Type B pancreatic cell (in vitro differentiated cells): ENCODE results near the gene PRKN. TPM values are rescaled to one million over a fixed set of nuclear protein-coding genes. Genes with fewer than 3 reads are reported as not detected.

ENCODE experiments used
- DNase-seq: peaks from one replicate; pipeline ENCODE4 v3.0.0; 2021; ENCODE audit warnings: mixed read lengths; ENCODE audit not compliant: unreplicated experiment; ENCODE audit errors: extremely low spot score
- H3K27ac Mint-ChIP-seq: 2 replicates; pipeline ENCODE4 v1.8.0; 2021; ENCODE audit warnings: mild to moderate bottlenecking, mixed read lengths
- H3K27me3 Mint-ChIP-seq: 2 replicates; pipeline ENCODE4 v1.8.0; 2021; ENCODE audit warnings: mixed read lengths
- H3K36me3 Mint-ChIP-seq: 2 replicates; pipeline ENCODE4 v1.8.0; 2021; ENCODE audit warnings: mixed read lengths
- H3K4me1 Mint-ChIP-seq: one replicate; pipeline ENCODE4 v1.8.0; 2021; ENCODE audit warnings: mixed read lengths; ENCODE audit not compliant: unreplicated experiment
- H3K4me3 Mint-ChIP-seq: 2 replicates; pipeline ENCODE4 v1.8.0; 2021; ENCODE audit warnings: mild to moderate bottlenecking, mixed read lengths
- H3K9me3 Mint-ChIP-seq: 2 replicates; pipeline ENCODE4 v1.8.0; 2021; ENCODE audit warnings: mixed read lengths
- total RNA-seq: library from RNA; stranded (reverse); gene quantifications from 2 replicates; pipeline ENCODE4 v1.2.1, GENCODE V29; 2021; ENCODE audit warnings: low replicate concordance
- TF ChIP-seq, protein P1 (sequence below): fragments of 200-600 bp; sonication (generic); conservative IDR thresholded peaks from 2 replicates; pipeline ENCODE4 v1.5.0; 2021; ENCODE audit warnings: antibody characterized with exemption, mild to moderate bottlenecking

PRKN gene
- total RNA-seq, 1 donor from 2014 or later, result 6.2 TPM

DNA sequence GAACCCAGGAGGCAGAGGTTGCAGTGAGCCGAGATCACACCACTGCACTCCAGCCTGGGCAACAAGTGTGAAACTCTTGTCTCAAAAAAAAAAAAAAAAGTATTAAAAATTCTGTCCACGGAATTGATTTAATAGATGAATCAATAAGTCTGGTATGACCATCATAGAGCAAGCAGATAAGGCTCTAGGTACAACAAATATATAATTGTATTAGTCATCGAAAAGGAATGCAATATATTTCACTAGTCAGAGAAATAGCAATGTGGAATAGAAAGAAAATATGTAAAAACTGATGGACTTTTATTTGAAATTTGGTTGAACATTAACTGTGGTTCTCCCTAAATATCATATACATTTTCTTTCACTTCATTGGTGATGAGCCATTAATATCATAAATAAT, 976.9 kb downstream of the PRKN start:
- TF ChIP-seq, protein P1, sequence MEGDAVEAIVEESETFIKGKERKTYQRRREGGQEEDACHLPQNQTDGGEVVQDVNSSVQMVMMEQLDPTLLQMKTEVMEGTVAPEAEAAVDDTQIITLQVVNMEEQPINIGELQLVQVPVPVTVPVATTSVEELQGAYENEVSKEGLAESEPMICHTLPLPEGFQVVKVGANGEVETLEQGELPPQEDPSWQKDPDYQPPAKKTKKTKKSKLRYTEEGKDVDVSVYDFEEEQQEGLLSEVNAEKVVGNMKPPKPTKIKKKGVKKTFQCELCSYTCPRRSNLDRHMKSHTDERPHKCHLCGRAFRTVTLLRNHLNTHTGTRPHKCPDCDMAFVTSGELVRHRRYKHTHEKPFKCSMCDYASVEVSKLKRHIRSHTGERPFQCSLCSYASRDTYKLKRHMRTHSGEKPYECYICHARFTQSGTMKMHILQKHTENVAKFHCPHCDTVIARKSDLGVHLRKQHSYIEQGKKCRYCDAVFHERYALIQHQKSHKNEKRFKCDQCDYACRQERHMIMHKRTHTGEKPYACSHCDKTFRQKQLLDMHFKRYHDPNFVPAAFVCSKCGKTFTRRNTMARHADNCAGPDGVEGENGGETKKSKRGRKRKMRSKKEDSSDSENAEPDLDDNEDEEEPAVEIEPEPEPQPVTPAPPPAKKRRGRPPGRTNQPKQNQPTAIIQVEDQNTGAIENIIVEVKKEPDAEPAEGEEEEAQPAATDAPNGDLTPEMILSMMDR, result no peak
- no peaks in the 10 kb centered on the region for H3K9me3 Mint-ChIP-seq
- no peaks in the 10 kb centered on the region for H3K27me3 Mint-ChIP-seq
- H3K36me3 Mint-ChIP-seq, result no peaks in the 10 kb centered on the region
- no peak overlapping the region for H3K4me3 Mint-ChIP-seq
- H3K4me1 Mint-ChIP-seq, result peaks cover 7% of the 10 kb centered on the region
- no peak overlapping the region for H3K27ac Mint-ChIP-seq
- no peak for DNase-seq

DNA sequence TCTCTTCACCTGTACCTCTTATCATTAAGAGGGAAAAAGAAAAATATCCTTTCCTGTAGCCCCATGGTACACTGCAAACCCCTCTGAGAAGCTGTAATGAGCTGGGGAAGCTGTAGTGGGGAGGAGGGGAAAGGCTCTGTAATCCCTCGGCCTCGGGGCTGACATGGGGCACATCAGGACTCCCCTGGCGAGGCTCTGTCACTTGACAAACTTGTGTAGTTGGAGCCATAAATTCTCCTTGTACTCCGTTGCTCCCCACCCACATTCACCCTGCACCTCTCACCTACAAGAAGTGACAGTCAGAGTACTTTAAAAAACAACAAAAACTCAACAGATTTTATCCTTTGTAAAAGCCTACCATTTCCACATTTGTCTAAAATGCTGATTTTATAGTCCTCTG, 978.0 kb downstream of the PRKN start:
- DNase-seq, result no peak
- TF ChIP-seq, protein P1, result no peak
- Mint-ChIP-seq H3K4me3 (no peak overlapping the region), H3K9me3 (no peaks in the 10 kb centered on the region), H3K27ac (no peak overlapping the region), H3K4me1 (peaks cover 13% of the 10 kb centered on the region), H3K27me3 (no peaks in the 10 kb centered on the region), H3K36me3 (no peaks in the 10 kb centered on the region)

DNA sequence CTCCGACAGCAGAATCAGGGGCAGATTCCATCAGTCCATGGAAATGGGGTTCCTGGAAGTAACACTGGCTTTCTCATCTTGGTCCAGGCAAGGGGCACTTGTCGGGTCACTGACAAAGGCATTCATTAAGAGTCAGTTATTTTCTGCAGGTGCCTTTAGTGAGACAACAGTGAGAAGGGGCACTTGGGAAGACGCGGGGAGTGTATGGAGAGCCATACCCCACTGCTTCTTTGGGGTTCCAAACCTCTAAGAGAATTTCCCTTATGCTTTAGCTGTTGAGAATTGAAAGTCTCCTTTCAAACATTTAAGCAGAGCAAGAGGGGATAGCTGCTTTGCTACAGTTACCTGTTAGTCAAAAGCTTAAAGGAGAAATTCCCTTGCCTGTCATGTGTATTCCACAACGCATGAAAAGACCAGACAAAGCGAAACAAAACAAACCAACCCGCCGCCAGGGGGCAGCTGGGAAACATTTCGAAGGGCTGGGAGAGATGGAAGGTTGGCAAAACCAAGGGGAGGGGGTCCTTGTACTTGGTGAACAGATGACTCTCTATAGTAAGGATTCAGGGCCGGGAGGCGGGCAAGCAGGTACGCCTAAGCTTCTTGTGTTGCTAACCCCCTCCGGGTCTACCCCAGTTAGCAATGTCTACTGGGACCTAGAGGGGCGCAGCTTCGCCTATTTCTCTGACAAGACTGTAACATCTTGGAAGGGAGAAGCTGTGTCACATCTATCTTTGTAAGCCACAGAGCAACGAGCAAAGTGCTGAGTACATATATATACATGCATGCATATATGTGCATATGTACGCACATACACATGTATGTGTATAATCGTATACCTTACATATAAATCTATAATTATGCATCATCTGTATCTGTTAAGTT, 978.8 kb downstream of the PRKN start:
- Mint-ChIP-seq H3K4me3 (no peak overlapping the region), H3K27ac (no peak overlapping the region), H3K27me3 (no peaks in the 10 kb centered on the region), H3K4me1 (peaks cover 13% of the 10 kb centered on the region), H3K9me3 (no peaks in the 10 kb centered on the region), H3K36me3 (no peaks in the 10 kb centered on the region)
- TF ChIP-seq, protein P1, result peak; percentile 80
- no peak for DNase-seq

DNA sequence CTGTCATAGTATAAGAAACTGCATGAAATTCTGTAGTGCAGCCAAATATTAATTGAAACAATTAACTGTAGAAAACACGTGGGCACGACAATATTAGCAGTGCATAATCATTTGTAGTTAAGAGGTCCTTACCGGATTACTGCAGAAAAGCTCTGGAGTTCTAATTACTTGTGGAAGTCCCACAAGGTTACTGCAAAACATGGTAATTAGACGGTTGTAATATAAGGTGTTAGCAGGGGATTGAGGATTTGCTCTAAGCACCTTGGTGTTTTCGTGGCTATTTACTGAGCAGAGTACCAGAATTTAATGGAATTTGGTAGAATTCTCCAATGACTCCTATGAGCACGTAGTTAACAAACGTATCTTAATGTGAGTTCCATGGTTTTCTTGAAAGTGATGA, 980.1 kb downstream of the PRKN start:
- Mint-ChIP-seq H3K4me3 (no peak overlapping the region), H3K27me3 (no peaks in the 10 kb centered on the region), H3K27ac (no peak overlapping the region), H3K4me1 (peaks cover 13% of the 10 kb centered on the region), H3K36me3 (no peaks in the 10 kb centered on the region), H3K9me3 (no peaks in the 10 kb centered on the region)
- TF ChIP-seq, protein P1, result no peak
- no peak for DNase-seq

DNA sequence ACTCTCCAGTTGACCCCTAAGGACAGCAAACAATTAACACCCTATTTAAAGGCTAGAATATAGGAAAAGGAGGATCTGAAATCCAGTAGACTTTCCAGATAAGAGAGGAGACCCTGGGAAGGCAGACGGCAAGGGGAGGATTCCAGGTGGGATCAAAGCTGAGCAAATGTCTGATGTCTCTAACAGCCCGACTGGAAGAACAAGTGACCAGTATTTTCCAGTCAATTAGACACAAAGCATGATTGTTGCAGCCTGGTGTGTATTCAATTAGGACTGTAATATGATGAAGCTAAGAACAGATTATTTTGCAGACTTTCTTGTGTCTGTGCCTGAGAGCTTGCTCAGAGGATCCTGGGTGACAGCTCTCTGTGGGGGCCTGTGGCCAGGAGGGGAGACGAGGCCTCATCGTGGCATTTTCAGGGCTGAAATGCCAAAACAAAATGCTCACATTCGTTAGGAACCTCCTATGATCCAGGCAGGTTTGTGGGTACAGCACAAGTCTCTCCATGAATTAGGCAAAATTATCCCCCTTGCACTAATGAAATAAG, 981.9 kb downstream of the PRKN start:
- Mint-ChIP-seq H3K4me1 (peaks cover 13% of the 10 kb centered on the region), H3K27ac (no peak overlapping the region), H3K36me3 (no peaks in the 10 kb centered on the region), H3K27me3 (no peaks in the 10 kb centered on the region), H3K9me3 (no peaks in the 10 kb centered on the region), H3K4me3 (no peak overlapping the region)
- no peak for DNase-seq
- TF ChIP-seq, protein P1, result no peak
